ENCODE measurements around the gene SMPDL3A.

SMPDL3A gene

DNA sequence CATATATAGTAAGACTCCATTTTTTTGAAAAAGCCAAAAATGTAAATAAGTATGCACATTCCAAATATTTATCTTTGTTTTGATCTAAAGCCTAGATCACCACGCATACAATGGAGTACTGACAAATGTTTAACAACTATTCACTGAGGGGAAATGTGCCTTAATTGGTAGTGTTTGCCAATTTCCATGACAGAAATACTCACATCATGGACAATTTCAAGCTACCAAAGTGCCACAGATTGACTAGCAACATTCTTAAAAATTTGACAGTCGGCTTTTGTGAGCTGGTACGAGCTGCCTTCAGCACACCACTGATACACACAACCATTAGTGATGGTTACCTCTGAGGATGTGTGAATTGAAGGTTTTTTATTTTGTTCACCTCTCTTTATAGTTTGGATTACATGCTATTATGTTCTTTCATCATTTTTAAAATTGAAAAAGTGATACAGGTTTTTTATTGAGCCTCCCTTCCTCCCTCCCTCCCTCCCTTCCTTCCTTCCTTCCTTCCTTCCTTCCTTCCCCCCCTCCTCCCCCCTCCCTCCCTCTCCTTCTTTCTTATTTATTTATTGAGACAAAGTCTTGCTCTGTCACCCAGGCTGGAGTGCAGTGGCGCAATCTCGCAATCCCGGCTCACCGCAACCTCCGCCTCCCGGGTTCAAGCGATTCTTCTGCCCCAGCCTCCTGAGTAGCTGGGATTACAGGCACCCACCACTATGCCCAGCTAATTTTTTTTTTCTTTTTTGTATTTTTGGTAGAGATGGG, 19.2 kb downstream of the SMPDL3A start:
- no peak for DNase-seq (ENCODE audit: low read depth)
- TF ChIP-seq, protein P1, sequence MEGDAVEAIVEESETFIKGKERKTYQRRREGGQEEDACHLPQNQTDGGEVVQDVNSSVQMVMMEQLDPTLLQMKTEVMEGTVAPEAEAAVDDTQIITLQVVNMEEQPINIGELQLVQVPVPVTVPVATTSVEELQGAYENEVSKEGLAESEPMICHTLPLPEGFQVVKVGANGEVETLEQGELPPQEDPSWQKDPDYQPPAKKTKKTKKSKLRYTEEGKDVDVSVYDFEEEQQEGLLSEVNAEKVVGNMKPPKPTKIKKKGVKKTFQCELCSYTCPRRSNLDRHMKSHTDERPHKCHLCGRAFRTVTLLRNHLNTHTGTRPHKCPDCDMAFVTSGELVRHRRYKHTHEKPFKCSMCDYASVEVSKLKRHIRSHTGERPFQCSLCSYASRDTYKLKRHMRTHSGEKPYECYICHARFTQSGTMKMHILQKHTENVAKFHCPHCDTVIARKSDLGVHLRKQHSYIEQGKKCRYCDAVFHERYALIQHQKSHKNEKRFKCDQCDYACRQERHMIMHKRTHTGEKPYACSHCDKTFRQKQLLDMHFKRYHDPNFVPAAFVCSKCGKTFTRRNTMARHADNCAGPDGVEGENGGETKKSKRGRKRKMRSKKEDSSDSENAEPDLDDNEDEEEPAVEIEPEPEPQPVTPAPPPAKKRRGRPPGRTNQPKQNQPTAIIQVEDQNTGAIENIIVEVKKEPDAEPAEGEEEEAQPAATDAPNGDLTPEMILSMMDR (conservative IDR thresholded peaks at IDR 0.05; ENCODE audit: control insufficient read depth, insufficient read depth, low read depth, low read length): no peak
- H3K4me3 ChIP-seq (ENCODE audit: control insufficient read depth, low read depth, low read length): no peak overlapping the region

DNA sequence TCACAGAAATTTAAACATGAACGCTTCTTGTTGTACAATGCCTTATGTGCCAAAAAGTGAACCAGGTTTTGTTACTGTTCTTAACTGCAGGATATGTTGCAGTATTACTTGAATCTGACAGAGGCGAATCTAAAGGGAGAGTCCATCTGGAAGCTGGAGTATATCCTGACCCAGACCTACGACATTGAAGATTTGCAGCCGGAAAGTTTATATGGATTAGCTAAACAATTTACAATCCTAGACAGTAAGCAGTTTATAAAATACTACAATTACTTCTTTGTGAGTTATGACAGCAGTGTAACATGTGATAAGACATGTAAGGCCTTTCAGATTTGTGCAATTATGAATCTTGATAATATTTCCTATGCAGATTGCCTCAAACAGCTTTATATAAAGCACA, 19.9 kb downstream of the SMPDL3A start:
- TF ChIP-seq, protein P1 (conservative IDR thresholded peaks at IDR 0.05; ENCODE audit: control insufficient read depth, insufficient read depth, low read depth, low read length): no peak
- no peak overlapping the region for H3K4me3 ChIP-seq (ENCODE audit: control insufficient read depth, low read depth, low read length)

DNA sequence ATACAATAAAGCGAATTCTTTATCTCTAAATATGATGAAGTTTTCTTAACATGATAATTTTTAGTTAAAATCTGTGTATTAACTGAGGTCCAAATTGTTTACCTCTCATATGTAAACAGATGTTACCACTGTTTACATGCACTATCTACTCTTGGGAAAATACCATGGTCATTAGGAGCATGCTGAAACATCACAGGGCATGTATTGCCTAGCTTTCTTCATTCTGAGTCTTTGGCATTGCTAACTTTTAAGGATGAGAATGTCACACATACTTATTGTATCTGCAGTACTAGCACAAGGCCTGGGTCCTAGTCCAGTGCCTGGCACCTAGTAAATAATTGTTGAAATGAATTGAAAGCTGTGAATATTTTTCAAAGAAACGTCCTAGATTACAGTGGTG, 20.6 kb downstream of the SMPDL3A start:
- no peak overlapping the region for H3K4me3 ChIP-seq (ENCODE audit: control insufficient read depth, low read depth, low read length)
- TF ChIP-seq, protein P1 (conservative IDR thresholded peaks at IDR 0.05; ENCODE audit: control insufficient read depth, insufficient read depth, low read depth, low read length): no peak
- no peak for DNase-seq (ENCODE audit: low read depth)

More for the DNA sequence above, 19.9 kb downstream of the SMPDL3A start:
- DNase-seq (ENCODE audit: low read depth): no peak

DNA sequence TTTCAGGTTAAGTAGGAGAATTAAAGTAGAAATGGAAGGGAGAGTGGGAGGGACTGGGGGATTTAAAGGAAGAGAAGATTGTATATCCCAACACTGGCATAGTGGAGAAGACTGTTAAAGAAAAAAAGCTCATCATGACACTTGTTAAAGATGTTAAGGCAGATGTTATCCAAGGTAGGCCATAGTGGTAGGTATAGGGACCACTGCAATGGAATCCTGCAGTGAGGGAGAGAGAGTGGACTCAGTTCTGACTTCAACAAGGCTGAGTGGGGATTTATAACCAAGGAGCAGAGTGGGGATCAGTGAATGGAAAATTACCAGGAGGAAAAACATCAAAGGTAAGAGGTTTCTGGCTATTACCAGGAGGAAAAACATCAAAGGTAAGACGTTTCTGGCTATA, 21.1 kb downstream of the SMPDL3A start:
- no peak overlapping the region for H3K4me3 ChIP-seq (ENCODE audit: control insufficient read depth, low read depth, low read length)
- no peak for DNase-seq (ENCODE audit: low read depth)
- TF ChIP-seq, protein P1 (conservative IDR thresholded peaks at IDR 0.05; ENCODE audit: control insufficient read depth, insufficient read depth, low read depth, low read length): no peak

DNA sequence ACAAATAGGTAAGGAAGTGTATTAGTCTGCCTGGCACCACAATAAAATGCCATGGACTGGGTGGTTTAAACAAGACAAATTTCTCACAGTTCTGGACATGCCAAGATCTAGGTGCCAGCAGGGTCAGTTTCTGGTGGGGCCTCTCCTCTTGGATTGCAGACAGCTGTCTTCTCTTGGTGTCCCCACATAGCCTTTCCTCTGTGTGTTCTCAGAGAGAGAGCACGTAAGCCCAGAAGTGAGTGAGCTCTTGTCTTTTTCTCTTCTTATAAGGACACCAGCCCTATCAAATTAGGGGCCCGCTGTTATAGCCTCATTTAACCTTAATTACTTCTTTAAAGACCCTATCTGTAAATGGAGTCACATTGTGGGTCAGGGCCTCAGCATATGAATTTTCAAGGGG, 28.3 kb downstream of the SMPDL3A start:
- TF ChIP-seq, protein P1 (conservative IDR thresholded peaks at IDR 0.05; ENCODE audit: control insufficient read depth, insufficient read depth, low read depth, low read length): no peak
- no peak for DNase-seq (ENCODE audit: low read depth)

DNA sequence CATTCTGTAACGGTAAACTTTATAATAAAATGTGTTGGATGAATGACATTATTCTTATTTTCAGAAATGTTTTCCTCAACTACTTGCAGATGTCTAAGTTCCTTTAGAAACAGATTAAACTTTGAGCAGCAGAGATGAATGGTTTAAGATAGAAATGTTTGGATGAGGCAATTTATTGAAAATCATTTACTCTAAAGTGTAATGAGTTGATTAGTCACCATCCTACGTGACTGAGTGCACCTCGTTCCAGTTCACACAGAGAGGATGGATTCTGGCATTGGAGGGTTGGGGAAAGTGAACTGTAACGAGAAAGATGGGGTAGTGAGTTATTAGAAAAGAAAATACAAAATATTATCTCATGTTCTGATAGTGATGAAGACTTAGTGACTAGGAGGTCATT, 28.7 kb downstream of the SMPDL3A start:
- H3K4me3 ChIP-seq (ENCODE audit: control insufficient read depth, low read depth, low read length): no peak overlapping the region
- peak; percentile 10 for DNase-seq (ENCODE audit: low read depth)
- TF ChIP-seq, protein P1 (conservative IDR thresholded peaks at IDR 0.05; ENCODE audit: control insufficient read depth, insufficient read depth, low read depth, low read length): no peak

More for the DNA sequence above, 28.3 kb downstream of the SMPDL3A start:
- no peak overlapping the region for H3K4me3 ChIP-seq (ENCODE audit: control insufficient read depth, low read depth, low read length)
